Activated CD8-positive, alpha-beta T cell treated with anti-CD3 and anti-CD28 coated beads, Interleukin-2, amount 10 ng/mL, durations not matched to agents 7 days and 5 days (primary cell): Measurements from ENCODE around the gene PDIA6. TPM values are rescaled to one million over a fixed set of nuclear protein-coding genes. Genes with fewer than 3 reads are reported as not detected.

Source experiments
- ATAC-seq: fragments of 150-1000 bp; cut with Tn5 transposase; one replicate; pipeline ENCODE4 v1.10.0; 2021; ENCODE audit warnings: moderate library complexity
- CTCF ChIA-PET: fragments of 350-600 bp; sonication (Branson Sonifier 250); formaldehyde crosslinking; loops from one replicate; lab custom pipeline; 2021; ENCODE audit warnings: antibody characterized with exemption; lab: Charles Lee
- POLR2A ChIA-PET: fragments of 350-600 bp; sonication (Branson Sonifier 250); formaldehyde crosslinking; loops from one replicate; lab custom pipeline; 2021; ENCODE audit warnings: antibody characterized with exemption; lab: Charles Lee
- DNase-seq: peaks from one replicate; pipeline ENCODE4 v3.0.0-alpha.2; 2020
- H3K27ac Mint-ChIP-seq: one replicate; pipeline ENCODE4 v1.8.0; 2021; ENCODE audit warnings: mild to moderate bottlenecking, mixed read lengths
- H3K27me3 Mint-ChIP-seq: one replicate; pipeline ENCODE4 v1.8.0; 2021; ENCODE audit warnings: low read depth, mixed read lengths
- H3K36me3 Mint-ChIP-seq: one replicate; pipeline ENCODE4 v1.8.0; 2021; ENCODE audit warnings: low read depth, mixed read lengths
- H3K4me1 Mint-ChIP-seq: one replicate; pipeline ENCODE4 v1.8.0; 2021; ENCODE audit warnings: low read depth, mixed read lengths
- H3K4me3 Mint-ChIP-seq: one replicate; pipeline ENCODE4 v1.8.0; 2021; ENCODE audit warnings: mild to moderate bottlenecking, mixed read lengths
- H3K9me3 Mint-ChIP-seq: one replicate; pipeline ENCODE4 v1.8.0; 2022; ENCODE audit warnings: mixed read lengths; ENCODE audit not compliant: insufficient read depth
- total RNA-seq, 2 experiments: library from RNA; stranded (reverse); gene quantifications; one replicate each; pipeline ENCODE4 v1.2.3, GENCODE V29; 2021

PDIA6 gene
- total RNA-seq, 2 experiments from 2014 or later: 131 to 138 TPM

GRCh38 chr2:10777111-10777841 is 35.3 kb downstream of the PDIA6 start:
- Mint-ChIP-seq H3K4me3 (no peak overlapping the region), H3K4me1 (no peaks in the 10 kb centered on the region), H3K9me3 (no peaks in the 10 kb centered on the region), H3K27me3 (no peaks in the 10 kb centered on the region), H3K36me3 (peaks cover 18% of the 10 kb centered on the region), H3K27ac (no peak overlapping the region)
- POLR2A ChIA-PET: no interaction called here
- CTCF ChIA-PET: no interaction called here
- ATAC-seq: no peak
- DNase-seq: no peak

- ChIA-PET POLR2A (no interaction called here), CTCF (no interaction called here)
- no peaks in the 10 kb centered on the region for H3K9me3 Mint-ChIP-seq
- no peak overlapping the region for H3K4me3 Mint-ChIP-seq
- DNase-seq: no peak
- H3K27ac Mint-ChIP-seq: no peak overlapping the region
- no peaks in the 10 kb centered on the region for H3K27me3 Mint-ChIP-seq
- H3K4me1 Mint-ChIP-seq: no peaks in the 10 kb centered on the region
- no peak for ATAC-seq
- H3K36me3 Mint-ChIP-seq: peaks cover 10% of the 10 kb centered on the region
Measured at GRCh38 chr2:10776231-10776977, 36.2 kb downstream of the PDIA6 start.

DNA sequence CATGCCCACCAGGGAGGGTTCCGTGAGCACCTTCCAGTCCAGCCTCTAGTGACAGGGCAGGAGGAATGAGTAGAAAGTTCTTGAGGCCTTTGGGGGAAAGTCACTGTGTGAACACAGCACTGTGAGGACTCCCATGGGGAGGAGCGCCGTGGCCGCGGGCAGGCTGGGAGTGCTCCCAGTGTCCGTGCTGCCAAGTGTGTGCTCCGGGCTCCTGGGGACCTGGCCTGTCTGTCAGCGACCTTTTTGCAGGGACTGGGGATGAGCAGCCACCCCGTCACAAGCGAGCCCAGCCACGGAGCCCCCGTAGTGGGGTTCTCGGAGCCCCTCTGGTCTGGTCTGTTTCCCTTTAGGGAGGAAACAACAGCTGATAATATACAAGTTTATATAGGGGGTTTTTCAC is 36.8 kb downstream of the PDIA6 start:
- Mint-ChIP-seq H3K4me3 (no peak overlapping the region), H3K27ac (no peak overlapping the region), H3K27me3 (no peaks in the 10 kb centered on the region), H3K9me3 (no peaks in the 10 kb centered on the region), H3K36me3 (peaks cover 9% of the 10 kb centered on the region), H3K4me1 (no peaks in the 10 kb centered on the region)
- POLR2A ChIA-PET: no interaction called here
- DNase-seq (no peak), ATAC-seq (no peak)
- CTCF ChIA-PET: no interaction called here

GRCh38 chr2:10775021-10775780 is 37.4 kb downstream of the PDIA6 start:
- Mint-ChIP-seq H3K9me3 (no peaks in the 10 kb centered on the region), H3K27ac (no peak overlapping the region), H3K36me3 (peaks cover 6% of the 10 kb centered on the region), H3K27me3 (no peaks in the 10 kb centered on the region), H3K4me1 (no peaks in the 10 kb centered on the region), H3K4me3 (no peak overlapping the region)
- DNase-seq: no peak
- POLR2A ChIA-PET: no interaction called here
- CTCF ChIA-PET: no interaction called here
- no peak for ATAC-seq

DNA sequence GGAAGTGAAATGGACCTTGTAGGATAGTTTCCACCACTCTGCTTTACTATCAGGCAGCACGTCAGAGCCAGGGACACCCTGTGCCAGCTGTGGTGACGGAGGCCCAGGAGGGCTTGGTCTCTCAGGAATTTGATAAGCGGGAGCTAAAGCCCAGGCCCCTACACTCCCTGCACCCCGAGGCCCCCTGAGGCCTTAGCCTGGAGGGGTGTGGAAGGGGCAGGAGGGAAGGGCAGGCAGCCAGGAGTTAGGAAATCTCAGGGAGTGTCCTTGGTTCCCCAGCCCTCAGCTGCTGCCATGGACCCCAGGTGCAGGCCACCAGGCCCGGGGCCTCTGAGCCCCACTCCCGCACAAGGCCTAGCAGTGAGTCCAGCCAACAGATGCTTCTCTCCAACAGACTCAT is 38.2 kb downstream of the PDIA6 start:
- H3K27me3 Mint-ChIP-seq: no peaks in the 10 kb centered on the region
- H3K9me3 Mint-ChIP-seq: no peaks in the 10 kb centered on the region
- ChIA-PET POLR2A (no interaction called here), CTCF (no interaction called here)
- no peaks in the 10 kb centered on the region for H3K4me1 Mint-ChIP-seq
- H3K27ac Mint-ChIP-seq: no peak overlapping the region
- ATAC-seq (no peak), DNase-seq (no peak)
- peaks cover 2% of the 10 kb centered on the region for H3K36me3 Mint-ChIP-seq
- no peak overlapping the region for H3K4me3 Mint-ChIP-seq

DNA sequence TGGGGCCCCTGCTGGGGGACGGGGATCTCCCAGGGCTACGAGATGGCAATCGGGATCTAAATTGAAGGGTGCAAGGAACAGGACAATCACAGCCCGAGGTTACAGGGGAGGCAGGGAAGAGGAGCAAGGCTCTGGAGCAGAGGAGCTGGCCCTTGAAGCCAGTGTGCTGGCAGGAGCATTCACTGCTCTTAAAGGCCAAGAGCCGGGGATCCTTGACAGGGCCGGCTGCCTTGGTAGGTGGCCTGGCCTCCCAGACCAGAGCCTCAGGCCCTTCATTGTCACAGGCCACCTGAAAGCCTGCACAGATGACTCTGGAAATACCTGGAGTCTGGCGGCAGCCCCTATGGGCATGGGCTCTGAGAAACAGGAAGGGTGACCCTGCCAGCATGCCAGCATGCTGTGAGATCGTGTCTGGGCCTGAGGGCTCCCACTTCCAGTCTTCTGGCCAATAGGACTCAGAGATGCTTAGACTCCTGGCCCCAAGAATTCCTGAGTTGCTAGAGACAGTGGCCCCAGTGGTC is 38.7 kb downstream of the PDIA6 start:
- no peak overlapping the region for H3K27ac Mint-ChIP-seq
- no peaks in the 10 kb centered on the region for H3K9me3 Mint-ChIP-seq
- no peak for ATAC-seq
- no peak for DNase-seq
- H3K4me3 Mint-ChIP-seq: no peak overlapping the region
- H3K27me3 Mint-ChIP-seq: no peaks in the 10 kb centered on the region
- ChIA-PET POLR2A (no interaction called here), CTCF (no interaction called here)
- H3K36me3 Mint-ChIP-seq: peaks cover 2% of the 10 kb centered on the region
- H3K4me1 Mint-ChIP-seq: no peaks in the 10 kb centered on the region

DNA sequence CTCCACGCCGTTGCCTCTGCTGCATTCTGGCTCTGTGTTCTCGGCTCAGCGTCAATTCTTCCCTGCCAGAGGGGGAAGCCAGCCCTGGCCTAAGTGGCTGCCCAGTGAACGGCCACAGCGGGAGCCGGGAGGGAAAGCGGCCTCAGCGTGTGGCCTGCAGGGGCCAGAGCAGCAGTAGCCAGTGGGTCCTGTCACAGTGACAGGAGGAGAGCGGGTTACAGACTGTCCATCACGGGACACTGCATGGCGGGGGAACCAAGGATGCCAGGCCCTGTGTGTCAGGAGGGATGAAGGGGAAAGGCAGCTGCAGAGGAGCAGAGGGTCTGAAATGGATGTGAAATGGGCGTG is 39.7 kb downstream of the PDIA6 start:
- Mint-ChIP-seq H3K4me3 (no peak overlapping the region), H3K27me3 (no peaks in the 10 kb centered on the region), H3K4me1 (no peaks in the 10 kb centered on the region), H3K36me3 (peaks cover 2% of the 10 kb centered on the region), H3K9me3 (no peaks in the 10 kb centered on the region), H3K27ac (no peak overlapping the region)
- CTCF ChIA-PET: no interaction called here
- POLR2A ChIA-PET: no interaction called here
- DNase-seq (no peak), ATAC-seq (no peak)

GRCh38 chr2:10772201-10772867 is 40.3 kb downstream of the PDIA6 start:
- CTCF ChIA-PET: no interaction called here
- DNase-seq: no peak
- no peak for ATAC-seq
- POLR2A ChIA-PET: no interaction called here
- Mint-ChIP-seq H3K9me3 (no peaks in the 10 kb centered on the region), H3K27me3 (no peaks in the 10 kb centered on the region), H3K4me3 (no peak overlapping the region), H3K36me3 (peaks cover under 1% of the 10 kb centered on the region), H3K27ac (no peak overlapping the region), H3K4me1 (no peaks in the 10 kb centered on the region)

- Mint-ChIP-seq H3K27me3 (no peaks in the 10 kb centered on the region), H3K36me3 (no peaks in the 10 kb centered on the region), H3K27ac (no peak overlapping the region), H3K9me3 (no peaks in the 10 kb centered on the region), H3K4me3 (no peak overlapping the region), H3K4me1 (no peaks in the 10 kb centered on the region)
- CTCF ChIA-PET: no interaction called here
- DNase-seq (no peak), ATAC-seq (no peak)
- POLR2A ChIA-PET: no interaction called here
Measured at GRCh38 chr2:10771786-10772185, 40.8 kb downstream of the PDIA6 start.

GRCh38 chr2:10770956-10771750 is 41.4 kb downstream of the PDIA6 start:
- DNase-seq: no peak
- CTCF ChIA-PET: no interaction called here
- no peak for ATAC-seq
- POLR2A ChIA-PET: no interaction called here
- Mint-ChIP-seq H3K4me1 (no peaks in the 10 kb centered on the region), H3K9me3 (no peaks in the 10 kb centered on the region), H3K27ac (no peak overlapping the region), H3K27me3 (no peaks in the 10 kb centered on the region), H3K36me3 (no peaks in the 10 kb centered on the region), H3K4me3 (no peak overlapping the region)

DNA sequence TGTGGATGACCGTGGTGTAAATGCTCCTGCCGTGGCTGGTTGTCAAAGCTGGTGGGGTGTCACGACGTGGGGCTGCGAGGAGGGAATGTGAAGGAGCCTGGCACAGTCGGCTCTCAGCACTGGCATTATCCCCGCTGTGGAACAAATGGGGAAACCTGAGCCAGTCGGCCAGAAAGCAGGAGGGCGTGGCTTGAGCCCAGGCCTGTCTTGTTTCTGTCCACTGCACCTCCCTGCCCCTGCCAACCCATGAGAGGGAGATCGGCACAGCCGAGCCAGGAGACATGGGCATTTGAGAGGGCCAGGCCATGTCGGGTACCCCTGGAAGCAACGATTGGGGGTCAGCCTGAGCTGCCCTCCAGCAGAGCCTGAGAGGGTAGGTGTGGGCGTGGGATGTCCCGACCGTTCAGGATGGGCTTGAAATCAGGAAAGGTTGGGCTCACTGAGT is 44.5 kb downstream of the PDIA6 start:
- no peaks in the 10 kb centered on the region for H3K9me3 Mint-ChIP-seq
- H3K36me3 Mint-ChIP-seq: no peaks in the 10 kb centered on the region
- H3K27me3 Mint-ChIP-seq: no peaks in the 10 kb centered on the region
- ChIA-PET CTCF (no interaction called here), POLR2A (no interaction called here)
- DNase-seq (no peak), ATAC-seq (no peak)
- H3K4me1 Mint-ChIP-seq: no peaks in the 10 kb centered on the region
- H3K4me3 Mint-ChIP-seq: no peak overlapping the region
- H3K27ac Mint-ChIP-seq: no peak overlapping the region
